Measurements from ENCODE around the gene LEKR1.

Gene LEKR1

DNA sequence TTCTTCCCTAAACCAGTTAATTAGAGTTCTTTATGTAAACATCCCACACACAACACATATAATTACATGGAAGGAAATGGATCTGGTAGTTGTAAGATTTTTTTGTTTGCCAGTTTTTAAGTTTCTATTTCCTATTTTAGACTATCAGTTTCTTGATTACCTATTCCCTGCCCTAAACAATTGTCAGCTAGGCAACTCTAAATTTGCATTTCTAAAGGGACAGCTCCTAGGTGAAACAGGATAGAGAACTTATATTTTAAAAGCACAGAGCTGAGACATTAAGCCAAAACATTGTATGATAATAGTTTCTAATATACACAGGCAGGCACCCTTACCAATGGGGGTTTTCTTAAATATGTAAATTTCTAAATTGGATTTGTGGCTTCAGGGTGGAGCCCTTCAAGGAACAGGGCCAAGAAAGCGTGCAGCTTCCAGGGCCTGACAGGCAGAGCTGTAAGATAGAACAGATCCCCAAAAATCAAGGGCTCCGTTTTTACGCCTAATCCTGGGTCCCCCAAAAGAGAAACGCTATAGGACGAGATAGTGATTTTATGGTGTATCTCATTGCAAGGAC, 8.9 kb downstream of the LEKR1 start:
- Histone ChIP-seq H3K9me3 (ENCODE audit: control insufficient read depth, insufficient read depth, low read depth, low read length) (no peaks in the 10 kb centered on the region), H3K27ac (ENCODE audit: extremely low read depth, low read depth, low read length) (no peak overlapping the region), H3K36me3 (ENCODE audit: control insufficient read depth in 2 of 2, insufficient read depth in 1 of 2, low read length in 2 of 2) (no peaks in the 10 kb centered on the region), H3K4me1 (ENCODE audit: control insufficient read depth, insufficient read depth, low read length) (no peaks in the 10 kb centered on the region), H3K4me3 (ENCODE audit: low read depth, low read length) (no peak overlapping the region)
- TF ChIP-seq ZNF670 (tag by site-specific recombination; IDR thresholded peaks at IDR 0.05; ENCODE audit: low read depth), result no peak
- no peak for TF ChIP-seq SETDB1 (IDR thresholded peaks at IDR 0.05; ENCODE audit: insufficient read length, low read length)
- no peak for TF ChIP-seq ZNF645 (tag by site-specific recombination; IDR thresholded peaks at IDR 0.05)
- no peak for TF ChIP-seq ZNF529 (tag by site-specific recombination; IDR thresholded peaks at IDR 0.05; ENCODE audit: insufficient replicate concordance)
- TF ChIP-seq ZNF341 (tag by site-specific recombination; IDR thresholded peaks at IDR 0.05; ENCODE audit: low read depth), result no peak
- no peak for TF ChIP-seq ZNF555 (tag by site-specific recombination; conservative IDR thresholded peaks at IDR 0.05)
- no peak for TF ChIP-seq ZNF19 (tag by site-specific recombination; IDR thresholded peaks at IDR 0.05; ENCODE audit: low read depth)
- TF ChIP-seq ZNF626 (tag by site-specific recombination; IDR thresholded peaks at IDR 0.05), result no peak
- no peak for TF ChIP-seq ZNF112 (tag by site-specific recombination; IDR thresholded peaks at IDR 0.05)
- no peak for TF ChIP-seq EGR2 (tag by site-specific recombination; IDR thresholded peaks at IDR 0.05; ENCODE audit: low read depth)
- TF ChIP-seq, protein P1, sequence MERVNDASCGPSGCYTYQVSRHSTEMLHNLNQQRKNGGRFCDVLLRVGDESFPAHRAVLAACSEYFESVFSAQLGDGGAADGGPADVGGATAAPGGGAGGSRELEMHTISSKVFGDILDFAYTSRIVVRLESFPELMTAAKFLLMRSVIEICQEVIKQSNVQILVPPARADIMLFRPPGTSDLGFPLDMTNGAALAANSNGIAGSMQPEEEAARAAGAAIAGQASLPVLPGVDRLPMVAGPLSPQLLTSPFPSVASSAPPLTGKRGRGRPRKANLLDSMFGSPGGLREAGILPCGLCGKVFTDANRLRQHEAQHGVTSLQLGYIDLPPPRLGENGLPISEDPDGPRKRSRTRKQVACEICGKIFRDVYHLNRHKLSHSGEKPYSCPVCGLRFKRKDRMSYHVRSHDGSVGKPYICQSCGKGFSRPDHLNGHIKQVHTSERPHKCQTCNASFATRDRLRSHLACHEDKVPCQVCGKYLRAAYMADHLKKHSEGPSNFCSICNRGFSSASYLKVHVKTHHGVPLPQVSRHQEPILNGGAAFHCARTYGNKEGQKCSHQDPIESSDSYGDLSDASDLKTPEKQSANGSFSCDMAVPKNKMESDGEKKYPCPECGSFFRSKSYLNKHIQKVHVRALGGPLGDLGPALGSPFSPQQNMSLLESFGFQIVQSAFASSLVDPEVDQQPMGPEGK (tag by site-specific recombination; IDR thresholded peaks at IDR 0.05), result no peak
- TF ChIP-seq ZNF629 (tag by site-specific recombination; IDR thresholded peaks at IDR 0.05), result no peak
- TF ChIP-seq ZNF433 (tag by site-specific recombination; IDR thresholded peaks at IDR 0.05; ENCODE audit: low read depth), result no peak
- no peak for TF ChIP-seq REPIN1 (tag by site-specific recombination; IDR thresholded peaks at IDR 0.05; ENCODE audit: low read depth)
- TF ChIP-seq GLIS2 (tag by site-specific recombination; IDR thresholded peaks at IDR 0.05), result no peak
- TF ChIP-seq PRDM1 (tag by site-specific recombination; IDR thresholded peaks at IDR 0.05), result no peak
- POLR2A ChIA-PET, result interaction anchor here (0.7 kb wide), 1 partner anchor 109 kb away, joined by 5 read pairs; no protein-coding TSS in a partner anchor
- CTCF ChIA-PET, result interaction anchor here (0.6 kb wide), 1 partner anchor 1133 kb away, joined by 3 read pairs; no protein-coding TSS in a partner anchor

DNA sequence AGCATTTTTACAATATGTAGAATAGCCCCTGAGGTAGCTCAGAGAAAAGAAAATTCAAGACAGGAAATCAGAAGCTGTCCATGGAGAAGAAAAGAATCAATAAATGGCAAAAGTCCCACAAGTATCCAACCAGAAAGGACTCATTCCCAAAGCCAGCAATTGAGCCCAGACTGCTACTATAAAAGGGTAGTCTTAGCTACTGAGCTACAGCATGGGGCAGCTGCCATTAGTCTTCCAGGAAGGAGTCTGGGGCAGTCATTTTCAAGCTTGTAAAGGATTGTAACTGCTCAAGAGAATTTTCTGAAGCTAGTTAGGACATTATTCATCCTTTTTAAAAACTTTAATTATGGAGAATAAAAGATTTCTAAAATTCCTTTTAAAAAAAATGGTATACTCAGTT, 10.5 kb downstream of the LEKR1 start:
- no peaks in the 10 kb centered on the region for H3K9me3 ChIP-seq (ENCODE audit: control insufficient read depth, insufficient read depth, low read depth, low read length)
- ChIA-PET POLR2A (no interaction called here), CTCF (interaction anchor here (1.4 kb wide), 1 partner anchor 17 kb away, joined by 3 read pairs; no protein-coding TSS in a partner anchor)
- no peaks in the 10 kb centered on the region for H3K36me3 ChIP-seq (ENCODE audit: control insufficient read depth in 2 of 2, insufficient read depth in 1 of 2, low read length in 2 of 2)
- no peak overlapping the region for H3K27ac ChIP-seq (ENCODE audit: extremely low read depth, low read depth, low read length)
- no peaks in the 10 kb centered on the region for H3K4me1 ChIP-seq (ENCODE audit: control insufficient read depth, insufficient read depth, low read length)
- no peak overlapping the region for H3K4me3 ChIP-seq (ENCODE audit: low read depth, low read length)
- TF ChIP-seq SCRT1 (tag by site-specific recombination; IDR thresholded peaks at IDR 0.05; ENCODE audit: borderline replicate concordance) (no peak), INSM2 (tag by site-specific recombination; IDR thresholded peaks at IDR 0.05) (no peak), ZNF658 (tag by site-specific recombination; IDR thresholded peaks at IDR 0.05) (no peak), ZNF785 (tag by site-specific recombination; IDR thresholded peaks at IDR 0.05) (no peak)
